ENCODE data around the gene ITGBL1.

GRCh38 chr13:101412076-101412475 lies 40.4 kb upstream of the ITGBL1 start:
- TF ChIP-seq POLR2A (IDR thresholded peaks at IDR 0.05) (no peak), CTCF (IDR thresholded peaks at IDR 0.05) (no peak)
